Glomerular visceral epithelial cell (primary cell): ENCODE data around the gene RPH3AL.
A peak's percentile ranks its signal among the peaks of the same experiment; 100 is the strongest.
"Not testable (repeated sequence)": the region's sequence is repeated elsewhere in the genome, so short reads cannot be mapped to it uniquely, and the experiment has no call there.

ENCODE experiments used
- DNase-seq: peaks from one replicate; pipeline ENCODE4 v3.0.0-alpha.2; 2016; ENCODE audit errors: extremely low spot score

Gene RPH3AL

DNA sequence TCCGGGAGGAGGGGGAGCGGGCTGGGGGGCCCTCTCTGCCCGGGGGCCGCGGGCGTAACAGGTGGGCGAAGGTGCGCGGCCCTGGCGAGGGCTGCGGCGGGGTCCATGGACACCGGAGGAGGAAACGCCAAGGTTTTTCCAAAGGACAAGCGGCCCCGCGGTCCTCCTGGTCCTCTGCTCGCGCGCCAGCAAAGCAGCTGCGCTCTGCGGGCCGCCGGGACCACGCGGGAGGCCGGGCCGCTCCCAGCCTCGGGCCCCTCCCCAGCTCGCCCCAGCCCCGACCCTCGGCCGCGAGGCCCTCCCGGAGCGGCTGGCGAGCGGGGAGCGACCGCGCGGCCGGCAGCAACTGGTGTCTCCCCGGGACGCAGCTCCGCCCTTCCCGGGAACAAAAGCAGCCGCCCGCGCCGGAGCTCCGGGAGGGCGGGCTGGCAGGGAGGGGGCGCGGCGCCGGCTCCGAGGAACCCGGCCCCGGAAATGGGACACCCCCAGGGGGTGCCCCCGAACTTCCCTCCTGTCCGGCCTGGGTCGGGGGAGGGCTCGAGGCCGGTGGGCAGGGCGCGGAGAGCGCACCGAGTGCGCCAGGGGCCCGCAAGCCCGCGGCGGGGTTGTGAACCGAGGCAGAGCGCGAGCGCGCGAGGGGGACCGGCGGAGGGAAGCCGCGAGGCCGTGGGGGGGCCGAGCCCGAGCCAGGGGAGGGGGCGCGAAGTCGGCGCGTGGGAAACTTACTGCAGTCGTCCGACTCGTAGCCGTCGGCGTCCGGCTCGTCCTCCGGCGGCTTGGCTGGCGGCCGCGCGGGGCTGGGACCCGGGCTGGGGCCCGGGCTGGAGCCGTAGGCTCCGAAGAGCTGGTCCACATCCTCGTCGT lies 172.0 kb downstream of the RPH3AL start:
- DNase-seq, result no peak

DNA sequence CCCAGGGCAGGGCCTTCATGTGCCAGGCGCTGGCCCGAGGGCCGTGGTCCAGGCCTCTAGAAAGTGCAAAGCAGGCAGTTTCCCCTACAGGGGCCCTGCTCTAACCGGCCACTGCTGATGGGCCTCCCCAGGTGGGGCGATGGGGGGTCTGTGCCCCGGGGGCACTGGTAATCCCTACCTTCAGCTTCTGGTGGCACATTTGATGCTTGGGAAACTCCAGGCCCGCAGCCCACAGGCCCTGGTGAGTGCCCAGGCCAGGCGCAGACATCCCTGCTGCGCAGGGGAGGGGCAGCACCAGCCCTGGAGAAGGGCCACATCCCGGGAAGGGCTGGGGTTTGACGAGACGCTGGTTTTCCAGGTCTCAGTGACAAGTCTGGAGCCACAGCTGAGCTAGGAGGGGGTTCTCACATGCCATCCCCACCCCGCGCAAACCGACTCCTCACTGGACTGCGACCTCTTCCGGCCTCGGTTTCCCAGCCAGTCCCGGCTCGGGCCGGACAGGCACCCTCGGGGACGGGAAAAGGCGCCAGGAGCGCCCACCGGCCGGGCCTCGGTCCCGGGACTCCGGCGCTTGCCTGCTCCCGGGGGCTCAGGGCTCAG lies 172.7 kb downstream of the RPH3AL start:
- no peak for DNase-seq

DNA sequence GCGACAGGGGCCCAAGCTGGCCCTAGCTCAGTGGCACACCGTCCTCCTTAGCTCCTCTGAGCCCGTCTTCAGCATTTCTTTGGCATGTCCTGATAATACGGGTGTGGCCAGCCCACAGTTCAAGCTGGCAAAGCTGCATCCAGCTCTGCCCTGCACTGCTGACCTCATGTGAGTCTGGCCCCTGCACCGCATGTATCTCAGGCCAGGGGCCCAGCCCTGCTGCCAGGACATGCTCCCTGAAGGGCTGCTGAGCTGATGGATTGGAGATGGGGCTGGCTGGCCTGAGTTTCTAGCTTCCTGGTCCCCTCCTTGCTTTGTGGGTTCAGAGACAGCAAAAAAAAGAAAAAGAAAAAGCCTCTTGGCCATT lies 173.6 kb downstream of the RPH3AL start:
- DNase-seq, result no peak

DNA sequence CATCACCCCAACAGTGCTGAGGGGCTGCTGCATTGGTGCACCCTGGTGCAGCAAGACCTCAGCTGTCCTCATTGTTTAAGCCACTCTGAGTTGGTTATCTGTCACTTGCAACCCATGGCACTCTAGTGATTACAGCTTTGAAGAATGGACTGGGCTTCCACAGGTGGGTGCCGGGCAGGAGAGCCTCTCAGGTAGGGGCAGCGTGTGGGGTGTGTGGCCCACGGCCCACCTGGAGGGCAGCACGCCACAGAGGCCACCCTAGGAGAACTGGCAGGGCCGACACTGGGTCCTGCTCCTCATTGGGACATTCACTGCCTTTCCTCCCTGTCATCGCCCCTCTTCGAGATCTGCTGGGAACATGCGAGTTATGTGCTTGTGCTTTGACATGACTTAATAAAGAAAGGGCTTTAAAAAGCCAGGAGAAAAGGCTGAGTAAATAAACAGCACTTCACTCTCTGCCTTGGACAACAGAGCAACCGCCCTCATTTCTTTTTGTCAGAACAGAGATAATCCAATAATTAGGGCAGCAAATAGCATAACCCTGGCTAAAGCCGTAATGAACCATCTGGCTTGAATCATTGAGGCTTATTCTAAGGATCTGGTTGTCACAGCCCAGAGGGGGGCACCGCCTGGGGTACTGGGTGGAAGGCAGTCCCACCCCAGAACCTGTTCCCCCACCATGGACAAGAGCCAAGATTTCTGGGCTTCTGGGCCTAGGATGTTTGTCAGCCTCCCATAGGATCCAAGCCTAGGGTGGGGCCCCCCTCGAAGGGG lies 174.1 kb downstream of the RPH3AL start:
- no peak for DNase-seq

DNA sequence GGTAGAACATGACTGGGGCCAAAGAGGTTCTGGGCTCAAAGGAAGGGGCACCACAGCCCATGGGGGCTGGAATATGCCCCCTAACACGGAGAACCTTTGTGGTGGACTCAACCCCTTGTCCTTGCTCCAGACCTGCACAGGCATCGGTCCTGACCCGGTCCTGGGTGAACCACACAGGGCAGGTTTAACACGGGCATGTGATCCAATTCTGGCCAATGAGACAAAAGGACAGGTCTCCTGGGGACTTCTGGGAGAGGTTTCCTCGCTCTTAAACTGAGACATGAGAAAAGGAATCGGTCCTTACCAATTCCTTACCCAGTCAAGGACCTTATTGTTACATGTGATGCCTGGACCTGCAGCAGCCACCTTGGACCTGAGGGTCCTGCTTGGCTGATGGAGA lies 174.8 kb downstream of the RPH3AL start:
- no peak for DNase-seq

DNA sequence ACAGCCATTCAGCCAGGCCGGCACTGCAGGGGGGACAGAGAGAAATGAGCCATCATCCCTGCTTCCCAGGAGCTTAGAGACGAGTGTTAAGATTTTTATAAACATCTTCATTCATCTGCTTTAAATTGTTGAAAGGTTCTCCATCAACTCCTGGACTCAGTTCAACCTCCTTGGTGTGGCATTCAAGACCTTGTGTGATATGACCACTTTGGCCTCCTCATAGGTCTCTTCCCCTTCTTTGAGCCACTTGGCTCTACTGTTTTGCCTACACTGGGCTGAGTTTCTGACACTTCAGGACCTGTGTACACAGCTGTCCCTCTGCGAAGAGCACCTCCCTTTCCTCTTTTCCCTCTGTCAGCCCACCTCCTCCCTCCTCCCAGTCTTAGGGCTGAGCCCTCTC lies 175.5 kb downstream of the RPH3AL start:
- DNase-seq, result no peak

DNA sequence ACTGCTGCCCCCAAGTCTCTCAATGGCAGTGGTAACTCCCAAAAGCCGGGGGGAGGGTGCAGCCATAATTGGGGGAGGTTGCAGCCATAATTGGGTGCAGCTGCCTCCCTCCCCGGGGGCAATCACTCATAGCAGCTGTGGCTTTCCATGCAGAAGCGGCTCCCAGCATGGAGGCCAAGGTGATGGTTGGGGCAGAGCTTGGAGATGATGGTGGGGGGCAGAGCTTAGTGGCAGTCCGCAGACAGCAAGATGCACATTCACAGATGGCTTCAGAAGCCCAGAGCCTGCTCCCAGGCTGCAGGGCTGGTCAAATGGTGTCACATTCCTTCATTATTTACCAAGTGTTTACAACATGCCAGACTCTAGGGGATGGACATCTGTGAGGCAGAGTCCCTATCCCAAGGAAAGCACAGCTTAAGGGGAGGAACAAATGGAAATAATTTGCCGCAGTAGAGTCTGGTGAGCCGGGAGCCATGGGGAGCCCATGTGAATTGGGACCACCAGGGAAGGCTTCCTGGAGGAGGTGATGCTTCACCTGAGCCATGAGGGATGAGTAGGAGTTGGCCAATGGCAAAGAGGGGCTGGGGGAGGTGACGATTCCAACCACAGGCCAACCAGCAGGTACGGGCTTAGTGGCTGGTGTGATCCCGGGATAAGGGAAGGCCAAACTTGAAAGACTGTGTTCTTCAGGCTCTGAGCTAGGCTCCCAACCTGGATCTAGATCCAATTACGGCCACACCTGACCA lies 179.3 kb downstream of the RPH3AL start:
- DNase-seq, result no peak

DNA sequence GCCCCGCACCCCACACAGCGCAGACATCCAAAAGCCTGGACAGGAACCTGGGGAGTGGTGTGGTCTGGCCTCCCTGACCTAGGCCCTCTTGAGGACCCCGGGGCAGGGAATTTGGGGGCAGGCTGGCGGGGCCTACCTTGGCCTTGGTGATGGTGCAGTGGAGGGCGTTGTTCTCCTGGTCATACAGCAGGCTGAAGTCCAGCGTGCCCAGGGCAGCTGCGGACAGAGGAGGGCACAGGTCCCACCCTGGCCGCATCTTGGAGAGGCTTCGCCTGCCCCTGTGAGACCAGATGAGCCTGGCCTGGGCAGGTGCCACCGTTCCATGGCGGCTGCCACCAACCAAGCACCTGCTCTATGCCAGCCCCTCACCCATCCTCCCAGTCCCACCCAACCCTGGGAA lies 180.2 kb downstream of the RPH3AL start:
- DNase-seq, result no peak

DNA sequence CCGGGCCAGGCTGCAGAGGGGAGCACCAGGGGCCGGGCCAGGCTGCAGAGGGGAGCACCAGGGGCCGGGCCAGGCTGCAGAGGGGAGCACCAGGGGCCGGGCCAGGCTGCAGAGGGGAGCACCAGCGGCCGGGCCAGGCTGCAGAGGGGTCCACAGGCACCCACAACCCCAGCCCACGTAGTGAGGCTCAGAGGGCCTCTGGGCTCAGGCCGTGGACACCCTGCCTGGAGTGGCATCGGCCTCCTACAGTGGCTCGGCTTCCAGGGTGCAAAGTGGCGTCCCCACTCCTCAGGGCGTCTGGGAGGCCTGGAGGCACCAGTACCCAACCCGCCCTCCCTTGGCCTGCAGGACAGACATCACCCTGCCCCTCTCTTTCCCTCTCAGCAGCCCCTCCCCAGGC lies 180.7 kb downstream of the RPH3AL start:
- no peak for DNase-seq

DNA sequence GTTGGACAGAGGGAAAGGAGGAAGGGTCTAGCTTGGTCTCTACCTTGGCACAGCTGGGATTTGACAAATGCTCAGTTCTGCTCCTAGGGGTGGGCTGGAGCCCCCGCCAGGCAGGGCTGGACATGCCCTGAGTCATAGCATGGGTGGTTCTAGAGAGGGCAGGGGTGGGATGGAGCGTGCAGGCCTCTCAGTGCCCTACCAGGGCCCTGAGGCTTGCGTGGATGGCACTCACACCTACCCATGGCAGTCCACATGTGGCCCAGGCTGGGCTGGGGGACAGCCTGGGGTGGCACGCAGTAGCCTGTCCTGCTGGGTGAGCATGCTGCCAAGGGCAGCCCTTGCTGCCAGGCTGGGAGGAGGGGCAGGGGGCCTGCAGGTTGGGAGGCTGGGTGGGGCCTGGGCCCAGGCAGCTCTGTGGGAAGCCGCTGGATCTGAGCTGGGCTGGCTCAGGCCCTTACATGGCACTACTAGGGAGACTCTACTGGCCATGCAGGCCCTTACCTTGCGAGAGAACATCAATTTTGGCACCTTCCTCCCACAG lies 182.4 kb downstream of the RPH3AL start:
- DNase-seq, result no peak

DNA sequence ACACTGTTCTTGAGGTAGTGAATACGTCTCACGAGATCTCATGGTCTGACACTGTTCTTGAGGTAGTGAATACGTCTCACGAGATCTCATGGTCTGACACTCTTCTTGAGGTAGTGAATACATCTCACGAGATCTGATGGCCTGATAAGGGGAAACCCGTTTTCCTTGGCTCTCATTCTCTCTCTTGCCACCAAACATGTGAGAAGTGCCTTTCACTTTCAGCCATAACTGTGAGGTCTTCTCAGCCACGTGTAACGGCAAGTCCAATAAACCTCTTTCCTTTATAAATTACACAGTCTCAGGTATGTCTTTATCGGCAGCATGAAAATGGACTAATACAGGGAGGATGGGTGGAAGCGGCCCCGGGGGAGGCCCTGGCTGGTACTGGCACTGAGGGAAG lies 184.0 kb downstream of the RPH3AL start:
- DNase-seq, result not testable (repeated sequence)

DNA sequence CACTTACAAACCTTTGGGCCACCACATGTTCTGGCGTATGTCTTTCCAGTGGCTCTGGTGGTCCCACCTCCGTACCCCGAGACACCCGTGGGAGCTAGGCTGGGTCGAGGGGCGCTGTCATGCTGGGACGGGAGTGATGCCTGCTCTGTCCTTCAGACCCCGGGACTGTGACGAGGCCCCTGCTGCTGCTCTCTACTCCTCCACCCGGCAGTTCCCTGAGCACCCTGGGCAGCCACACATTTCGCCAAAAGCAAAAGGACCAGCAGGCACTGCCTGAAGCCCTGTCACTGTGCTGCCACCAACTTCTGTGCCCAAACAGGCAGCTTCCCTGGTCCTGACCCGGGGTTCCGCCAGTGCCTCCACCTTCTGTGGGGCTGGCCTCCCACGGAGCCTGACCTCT lies 186.7 kb downstream of the RPH3AL start:
- no peak for DNase-seq

DNA sequence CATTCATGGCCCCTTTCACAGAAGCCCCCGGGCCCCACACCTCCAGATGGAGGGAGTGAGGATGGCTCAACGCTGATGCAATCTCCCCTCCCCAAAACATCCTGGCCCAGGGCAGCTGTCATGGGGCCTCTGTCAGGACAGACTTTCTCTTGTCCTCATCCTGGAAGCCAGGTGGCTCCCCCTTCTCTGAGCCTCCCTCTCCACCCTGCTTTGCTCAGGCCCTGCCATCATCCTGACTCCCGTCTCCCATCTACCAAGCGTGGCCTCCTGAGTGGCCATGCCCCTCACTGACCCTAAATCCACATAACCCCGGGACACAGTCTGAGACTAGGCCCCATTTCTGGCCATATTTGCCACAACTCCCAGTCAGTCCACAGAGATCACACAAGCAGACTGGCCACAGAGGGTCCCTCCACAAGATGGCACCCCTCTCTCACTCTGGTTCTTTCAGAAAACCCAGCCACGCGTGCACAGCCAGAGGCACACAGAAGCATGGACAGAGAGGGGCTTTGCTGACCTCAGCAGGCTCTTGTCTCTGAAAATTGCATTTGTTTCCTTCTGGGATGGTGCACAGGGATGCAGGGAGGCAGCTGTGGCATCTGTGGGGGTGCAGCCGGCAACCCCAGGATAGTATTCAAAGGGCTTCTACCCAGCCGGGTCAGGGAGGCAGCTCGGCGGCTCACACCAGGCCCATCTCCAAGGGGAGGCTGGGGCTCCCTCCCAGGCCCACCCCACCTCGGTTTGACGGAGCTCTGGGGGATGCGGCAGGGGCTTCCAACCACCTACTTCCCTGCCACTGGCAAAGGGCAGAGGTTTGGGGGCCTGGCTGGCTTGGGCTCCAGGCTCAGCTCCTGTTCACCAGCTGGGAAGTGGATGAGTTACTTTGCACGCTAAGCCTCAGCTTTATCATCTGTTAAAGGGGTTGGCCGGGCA lies 188.0 kb downstream of the RPH3AL start:
- peak; percentile 55 for DNase-seq

DNA sequence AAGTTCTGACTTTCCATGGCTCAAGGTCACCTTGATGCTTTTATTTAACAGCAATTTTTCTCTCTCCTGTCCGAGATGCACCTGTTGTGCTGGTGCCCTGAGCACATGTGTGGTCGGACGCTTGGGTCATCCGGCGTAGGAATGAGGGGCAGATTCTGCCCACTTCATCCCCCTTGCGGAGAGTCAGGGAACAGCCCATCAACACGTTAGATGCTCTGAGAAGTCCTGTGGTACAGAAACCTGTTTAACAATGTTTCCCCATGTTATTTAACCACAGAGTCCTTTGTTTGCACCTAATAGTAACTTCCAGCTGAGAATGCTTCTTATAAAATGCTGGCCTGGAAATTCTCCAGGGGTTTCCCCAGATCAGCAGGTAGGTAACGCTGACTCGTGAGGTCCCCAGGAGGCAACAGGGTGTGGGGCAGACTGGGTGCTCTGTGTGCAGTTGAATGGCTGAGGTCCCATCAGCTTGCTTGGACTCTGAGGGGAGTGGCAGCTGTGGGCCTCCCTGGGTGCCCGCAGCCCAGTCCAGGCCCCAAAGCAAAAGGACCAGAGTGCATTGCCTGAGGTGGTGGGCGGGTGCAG lies 189.0 kb downstream of the RPH3AL start:
- no peak for DNase-seq

DNA sequence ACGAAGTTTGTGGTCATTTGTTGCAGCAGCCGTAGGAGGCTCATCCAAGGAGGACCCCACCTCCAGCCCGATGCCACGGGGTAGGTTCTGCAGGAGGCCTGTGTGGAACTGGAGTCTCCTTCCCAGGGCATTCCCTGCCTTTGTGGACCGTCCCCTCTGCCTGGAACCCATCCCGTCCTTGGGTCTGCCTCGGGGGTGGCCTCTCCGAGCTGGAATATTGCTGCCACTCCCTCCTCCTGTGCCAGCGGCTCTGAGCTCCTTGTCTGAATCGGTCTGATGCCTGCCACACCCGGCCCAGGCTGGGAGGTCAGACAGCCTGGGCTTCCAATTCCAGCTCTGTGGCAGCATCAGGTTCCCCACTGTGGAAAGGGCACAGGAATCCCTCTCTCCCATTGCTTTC lies 189.9 kb downstream of the RPH3AL start:
- DNase-seq, result no peak
